Measurements from ENCODE around the gene NPAS4. TPM values are rescaled to one million over a fixed set of nuclear protein-coding genes. Genes with fewer than 3 reads are reported as not detected.
"Not testable (repeated sequence)": the region's sequence is repeated elsewhere in the genome, so short reads cannot be mapped to it uniquely, and the experiment has no call there.

Gene NPAS4
- polyA plus RNA-seq, 3 donors, result 0.06 to 0.11 (median 0.11) TPM

DNA sequence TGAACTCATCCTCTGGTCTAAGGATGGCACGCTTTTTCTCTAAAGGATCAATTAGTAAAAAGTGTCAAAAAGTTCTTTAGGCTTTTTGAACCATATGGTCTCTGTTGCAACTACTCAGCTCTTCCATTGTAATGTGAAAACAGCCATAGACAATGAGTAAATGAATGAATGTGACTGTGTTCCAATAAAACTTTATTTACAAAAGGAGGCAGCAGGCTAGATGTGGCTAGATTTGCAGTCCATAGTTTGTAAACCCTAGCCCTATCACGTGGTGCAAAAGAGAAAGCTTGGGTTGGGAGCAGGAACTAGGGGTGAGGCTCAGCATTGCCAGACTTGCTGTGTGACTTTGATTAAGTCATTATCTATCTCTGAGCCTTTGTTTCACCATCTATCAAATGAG, 5.4 kb upstream of the NPAS4 start:
- DNase-seq (ENCODE audit: low read depth in 3 of 3, low spot score in 2 of 3), result no peak

DNA sequence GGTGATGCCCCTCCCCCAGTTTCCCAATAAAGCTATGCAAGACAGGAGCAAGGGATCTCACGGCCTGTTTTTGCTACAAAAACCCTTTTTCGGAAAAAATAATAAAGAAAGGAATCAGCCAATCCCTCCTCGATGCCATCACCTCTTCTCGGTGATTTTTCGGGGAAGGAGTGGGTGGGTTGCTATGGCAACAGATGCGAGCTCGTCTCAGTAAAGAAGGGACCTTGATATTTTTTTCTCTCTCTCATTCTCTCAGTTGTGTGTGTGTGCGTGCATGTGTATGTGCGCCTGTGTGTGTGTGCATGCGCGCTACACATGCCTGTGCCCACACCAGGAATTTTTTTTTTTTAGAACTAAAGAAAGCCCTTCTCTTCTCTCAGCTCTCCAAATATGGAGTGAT, 3.8 kb upstream of the NPAS4 start:
- DNase-seq (ENCODE audit: low read depth in 3 of 3, low spot score in 2 of 3), result no peak

DNA sequence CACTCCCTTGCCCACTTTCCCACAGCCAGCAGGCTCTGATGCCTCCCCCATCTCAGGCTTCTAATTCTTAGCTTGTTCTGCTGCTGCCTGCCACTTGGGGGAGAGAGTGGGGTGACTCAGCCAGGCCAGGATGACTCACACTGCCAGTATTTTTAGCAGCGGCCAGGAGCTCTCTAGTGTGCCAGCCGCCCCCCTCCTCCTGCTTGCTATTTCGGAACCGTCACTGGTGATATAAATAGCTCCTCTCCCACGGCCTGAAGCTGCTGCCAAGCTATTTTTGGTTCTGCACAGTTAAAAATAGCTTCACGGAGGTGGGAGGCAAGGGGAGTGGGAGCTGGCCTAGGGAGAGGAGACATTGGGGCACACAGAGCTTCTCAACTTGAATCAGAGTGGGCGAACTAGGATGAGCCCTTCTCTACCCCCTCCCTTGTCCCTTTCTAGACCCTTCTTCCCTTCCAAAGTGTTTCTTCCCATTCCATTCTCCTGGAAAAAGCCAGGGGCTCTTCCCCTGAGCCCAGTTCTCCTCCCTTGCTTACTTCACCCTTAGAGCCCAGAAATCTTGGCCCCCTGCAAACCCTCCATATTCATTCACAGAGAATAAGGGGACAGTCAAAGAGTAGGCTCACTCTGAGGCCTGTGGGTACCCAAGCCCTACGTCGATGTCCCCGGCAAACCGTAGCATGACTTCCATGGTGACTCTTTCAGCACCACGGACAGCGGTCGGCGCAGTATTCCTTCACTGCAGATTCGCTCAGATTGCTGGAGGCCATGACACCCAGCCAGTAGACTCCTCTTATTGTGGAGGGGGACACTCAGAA, 2.5 kb upstream of the NPAS4 start:
- peak; percentile 31 to 71 (median 45) for DNase-seq (ENCODE audit: low read depth in 3 of 3, low spot score in 2 of 3)

- DNase-seq (ENCODE audit: low read depth in 3 of 3, low spot score in 2 of 3), result no peak
These were observed 1.9 kb upstream of the NPAS4 start for GRCh38 chr11:66418986-66419308.

DNA sequence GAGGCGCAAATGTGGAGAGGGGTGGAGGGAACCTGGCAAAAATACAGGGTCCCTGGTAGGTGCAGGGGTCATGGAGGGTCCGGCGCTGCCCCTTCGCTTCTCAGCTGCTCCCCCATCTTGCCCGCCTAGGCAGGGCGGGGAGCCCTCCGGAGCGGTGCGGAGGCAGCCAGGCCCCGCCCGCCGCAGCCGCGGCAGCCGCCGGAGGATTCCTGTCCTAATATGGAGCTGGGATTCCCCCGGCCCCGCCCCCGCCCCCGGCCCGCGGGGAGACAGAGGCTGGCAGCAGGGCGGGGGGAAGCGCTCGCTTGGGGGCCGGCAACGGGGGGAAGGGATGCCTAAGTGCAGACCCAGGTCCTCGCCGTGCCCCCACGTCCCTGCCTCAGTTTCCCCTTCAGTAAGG, 1.0 kb upstream of the NPAS4 start:
- DNase-seq (ENCODE audit: low read depth in 3 of 3, low spot score in 2 of 3), result no peak

- peak; percentile 87 to 93 (median 88) for DNase-seq (ENCODE audit: low read depth in 3 of 3, low spot score in 2 of 3)
These were observed 814 bp downstream of the NPAS4 start for GRCh38 chr11:66421492-66422205.

- DNase-seq (ENCODE audit: low read depth in 3 of 3, low spot score in 2 of 3), result no peak
These were observed 5.5 kb downstream of the NPAS4 start for GRCh38 chr11:66426314-66426713.

DNA sequence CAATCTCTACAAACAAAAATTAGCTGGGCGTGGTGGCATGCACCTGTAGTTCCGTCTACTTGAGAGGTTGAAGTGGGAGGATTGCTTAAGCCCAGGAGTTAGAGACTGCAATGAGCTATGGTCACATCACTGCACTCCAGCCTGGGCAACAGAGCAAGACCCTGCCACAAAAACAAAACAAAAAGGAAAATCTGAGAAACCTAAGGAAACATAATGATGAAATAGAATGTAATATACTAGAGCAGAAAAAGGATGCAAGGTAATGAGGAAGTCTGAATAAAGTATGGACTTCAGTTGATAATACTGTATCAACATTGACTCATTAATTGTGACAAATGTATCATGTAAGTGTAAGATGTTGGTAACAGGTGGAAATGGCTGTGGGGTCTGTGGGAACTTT, 8.1 kb downstream of the NPAS4 start:
- DNase-seq (ENCODE audit: low read depth in 3 of 3, low spot score in 2 of 3), result no peak

GRCh38 chr11:66429983-66430602, 9.3 kb downstream of the NPAS4 start:
- peak in 2 of 3 donors; percentile 25 to 31 for DNase-seq (ENCODE audit: low read depth in 3 of 3, low spot score in 2 of 3)

- DNase-seq (ENCODE audit: low read depth in 3 of 3, low spot score in 2 of 3), result not testable (repeated sequence)
These were observed 10.5 kb downstream of the NPAS4 start for GRCh38 chr11:66431287-66431686.

- DNase-seq (ENCODE audit: low read depth in 3 of 3, low spot score in 2 of 3), result not testable (repeated sequence)
These were observed 11.1 kb downstream of the NPAS4 start for GRCh38 chr11:66431871-66432329.

DNA sequence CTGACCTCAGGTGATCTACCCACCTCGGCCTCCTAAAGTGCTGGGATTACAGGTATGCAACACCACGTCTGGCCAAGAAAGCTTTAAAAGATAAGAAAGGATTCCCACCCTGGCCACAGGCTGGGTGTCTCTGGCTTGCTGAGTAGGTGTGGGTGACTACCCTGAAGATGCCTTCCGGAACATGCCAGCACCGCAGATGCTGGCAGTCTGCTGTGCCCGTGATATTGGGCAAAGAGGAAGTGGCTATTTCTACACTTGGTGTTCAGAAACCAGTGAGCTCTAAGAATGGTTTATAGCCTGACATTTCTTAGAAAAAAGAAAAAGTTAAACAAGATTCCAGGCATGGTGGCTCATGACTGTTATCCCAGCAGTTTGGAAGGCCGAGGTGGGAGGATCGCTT, 11.8 kb downstream of the NPAS4 start:
- no peak for DNase-seq (ENCODE audit: low read depth in 3 of 3, low spot score in 2 of 3)

DNA sequence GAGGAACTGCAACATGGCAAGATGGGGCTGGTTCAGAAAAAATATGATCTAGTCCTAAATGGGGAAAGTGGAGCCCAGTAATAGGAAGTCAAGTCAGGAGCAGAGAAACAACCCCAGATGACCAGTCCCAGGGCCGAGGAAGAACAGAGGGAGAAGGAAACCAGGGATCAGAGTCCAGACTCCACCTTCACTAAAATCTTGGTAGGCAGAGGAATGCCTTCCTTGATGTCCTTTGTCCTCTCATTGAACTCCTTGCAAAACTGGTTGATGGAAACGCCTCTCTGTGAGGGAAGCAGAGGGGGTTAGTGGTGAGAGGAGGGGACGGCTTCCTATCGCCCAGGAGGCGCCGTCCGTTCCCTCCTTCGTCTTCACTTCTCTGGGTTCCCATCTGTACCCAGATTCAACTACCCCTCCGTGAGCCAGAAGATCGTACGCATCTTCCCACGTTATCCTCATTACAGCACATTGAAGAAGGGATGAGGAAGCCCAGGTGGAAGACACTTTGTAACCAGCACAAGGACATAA, 17.2 kb downstream of the NPAS4 start:
- no peak for DNase-seq (ENCODE audit: low read depth in 3 of 3, low spot score in 2 of 3)

GRCh38 chr11:66438504-66439466, 17.9 kb downstream of the NPAS4 start, which contains the start of gene MRPL11:
Gene MRPL11 (minus strand): TSS chr11:66438848. CDS start chr11:66438754, 94 bp downstream.
- DNase-seq (ENCODE audit: low read depth in 3 of 3, low spot score in 2 of 3), result peak; percentile 91 to 96 (median 93)

GRCh38 chr11:66440101-66440939, 19.5 kb downstream of the NPAS4 start:
- DNase-seq (ENCODE audit: low read depth in 3 of 3, low spot score in 2 of 3), result not testable (repeated sequence)

DNA sequence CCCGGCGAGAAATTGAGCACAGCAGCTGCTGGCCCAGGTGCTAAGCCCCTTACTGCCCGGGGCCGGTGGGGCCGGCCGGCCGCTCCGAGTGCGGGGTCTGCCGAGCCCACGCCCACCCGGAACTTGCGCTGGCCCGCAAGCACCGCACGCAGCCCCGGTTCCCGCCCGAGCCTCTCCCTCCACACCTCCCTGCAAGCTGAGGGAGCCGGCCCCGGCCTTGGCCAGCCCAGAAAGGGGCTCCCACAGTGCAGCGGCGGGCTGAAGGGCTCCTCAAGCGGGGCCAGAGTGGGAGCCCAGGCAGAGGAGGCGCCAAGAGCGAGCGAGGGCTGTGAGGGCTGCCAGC, 20.1 kb downstream of the NPAS4 start:
- DNase-seq (ENCODE audit: low read depth in 3 of 3, low spot score in 2 of 3), result not testable (repeated sequence)

DNA sequence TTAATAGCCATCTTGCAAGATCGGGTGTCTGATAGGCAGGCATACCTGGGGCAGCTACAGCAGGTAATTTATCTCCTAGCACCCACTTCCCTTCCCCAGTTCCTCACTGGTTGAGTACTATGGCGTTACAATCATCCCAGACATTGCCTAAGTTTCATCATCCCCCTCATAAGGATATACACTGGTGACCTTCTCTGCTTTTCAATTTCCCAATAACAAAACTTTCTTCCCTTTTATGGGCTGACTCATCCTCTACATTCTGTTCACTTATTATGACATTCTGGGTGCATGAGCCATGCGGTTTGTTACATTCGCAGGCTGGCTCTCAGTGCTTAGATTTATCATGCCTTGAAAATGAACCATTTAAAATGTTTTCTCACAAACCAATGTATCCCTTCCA, 22.8 kb downstream of the NPAS4 start:
- DNase-seq (ENCODE audit: low read depth in 3 of 3, low spot score in 2 of 3), result no peak

- no peak for DNase-seq (ENCODE audit: low read depth in 3 of 3, low spot score in 2 of 3)
These were observed 26.2 kb downstream of the NPAS4 start for GRCh38 chr11:66447012-66447411.

DNA sequence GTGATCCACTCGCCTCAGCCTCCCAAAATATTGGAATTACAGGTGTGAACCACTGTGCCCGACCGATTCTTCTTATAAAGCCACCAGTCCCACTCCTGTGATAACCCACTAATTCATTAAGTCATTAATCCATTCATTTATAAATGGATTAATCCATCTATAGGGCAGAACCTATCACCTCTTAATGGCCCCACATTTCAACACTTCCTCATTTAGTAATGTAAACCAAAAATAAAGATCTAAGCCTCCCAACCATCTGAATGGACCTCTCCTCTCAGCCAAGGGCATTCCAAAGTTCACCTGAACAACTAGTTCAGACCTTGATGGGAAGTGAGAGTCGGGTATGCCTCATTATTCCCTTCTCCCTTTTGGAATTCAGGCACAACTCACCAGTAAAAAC, 27.7 kb downstream of the NPAS4 start:
- DNase-seq (ENCODE audit: low read depth in 3 of 3, low spot score in 2 of 3), result no peak
